Stimulated activated CD4-positive, alpha-beta T cell treated with anti-CD3 and anti-CD28 coated beads, Interleukin-1b, Interleukin-23, amount 100 ng/mL, for 1 hour (primary cell): ENCODE results near the gene MYPN.
"Not testable (repeated sequence)": the region's sequence is repeated elsewhere in the genome, so short reads cannot be mapped to it uniquely, and the experiment has no call there.

ENCODE experiments used
- DNase-seq, 2 donors: peaks; one replicate each; pipeline ENCODE4 v3.0.0-alpha.2; 2020; ENCODE audit warnings: low read depth in 2 of 2

The MYPN gene, protein sequence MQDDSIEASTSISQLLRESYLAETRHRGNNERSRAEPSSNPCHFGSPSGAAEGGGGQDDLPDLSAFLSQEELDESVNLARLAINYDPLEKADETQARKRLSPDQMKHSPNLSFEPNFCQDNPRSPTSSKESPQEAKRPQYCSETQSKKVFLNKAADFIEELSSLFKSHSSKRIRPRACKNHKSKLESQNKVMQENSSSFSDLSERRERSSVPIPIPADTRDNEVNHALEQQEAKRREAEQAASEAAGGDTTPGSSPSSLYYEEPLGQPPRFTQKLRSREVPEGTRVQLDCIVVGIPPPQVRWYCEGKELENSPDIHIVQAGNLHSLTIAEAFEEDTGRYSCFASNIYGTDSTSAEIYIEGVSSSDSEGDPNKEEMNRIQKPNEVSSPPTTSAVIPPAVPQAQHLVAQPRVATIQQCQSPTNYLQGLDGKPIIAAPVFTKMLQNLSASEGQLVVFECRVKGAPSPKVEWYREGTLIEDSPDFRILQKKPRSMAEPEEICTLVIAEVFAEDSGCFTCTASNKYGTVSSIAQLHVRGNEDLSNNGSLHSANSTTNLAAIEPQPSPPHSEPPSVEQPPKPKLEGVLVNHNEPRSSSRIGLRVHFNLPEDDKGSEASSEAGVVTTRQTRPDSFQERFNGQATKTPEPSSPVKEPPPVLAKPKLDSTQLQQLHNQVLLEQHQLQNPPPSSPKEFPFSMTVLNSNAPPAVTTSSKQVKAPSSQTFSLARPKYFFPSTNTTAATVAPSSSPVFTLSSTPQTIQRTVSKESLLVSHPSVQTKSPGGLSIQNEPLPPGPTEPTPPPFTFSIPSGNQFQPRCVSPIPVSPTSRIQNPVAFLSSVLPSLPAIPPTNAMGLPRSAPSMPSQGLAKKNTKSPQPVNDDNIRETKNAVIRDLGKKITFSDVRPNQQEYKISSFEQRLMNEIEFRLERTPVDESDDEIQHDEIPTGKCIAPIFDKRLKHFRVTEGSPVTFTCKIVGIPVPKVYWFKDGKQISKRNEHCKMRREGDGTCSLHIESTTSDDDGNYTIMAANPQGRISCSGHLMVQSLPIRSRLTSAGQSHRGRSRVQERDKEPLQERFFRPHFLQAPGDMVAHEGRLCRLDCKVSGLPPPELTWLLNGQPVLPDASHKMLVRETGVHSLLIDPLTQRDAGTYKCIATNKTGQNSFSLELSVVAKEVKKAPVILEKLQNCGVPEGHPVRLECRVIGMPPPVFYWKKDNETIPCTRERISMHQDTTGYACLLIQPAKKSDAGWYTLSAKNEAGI (N-terminal part only)

GRCh38 chr10:68109331-68109730, at the start of gene MYPN:
MYPN (plus strand) TSS chr10:68109488; CDS start chr10:68121439, 11,951 bp downstream.
- DNase-seq: no peak

- no peak for DNase-seq
Observed at GRCh38 chr10:68067029-68067428, 42.3 kb upstream of the MYPN start.

GRCh38 chr10:68067508-68067907, 41.8 kb upstream of the MYPN start:
- no peak for DNase-seq

GRCh38 chr10:68073631-68074030, 35.7 kb upstream of the MYPN start:
- DNase-seq: no peak

DNA sequence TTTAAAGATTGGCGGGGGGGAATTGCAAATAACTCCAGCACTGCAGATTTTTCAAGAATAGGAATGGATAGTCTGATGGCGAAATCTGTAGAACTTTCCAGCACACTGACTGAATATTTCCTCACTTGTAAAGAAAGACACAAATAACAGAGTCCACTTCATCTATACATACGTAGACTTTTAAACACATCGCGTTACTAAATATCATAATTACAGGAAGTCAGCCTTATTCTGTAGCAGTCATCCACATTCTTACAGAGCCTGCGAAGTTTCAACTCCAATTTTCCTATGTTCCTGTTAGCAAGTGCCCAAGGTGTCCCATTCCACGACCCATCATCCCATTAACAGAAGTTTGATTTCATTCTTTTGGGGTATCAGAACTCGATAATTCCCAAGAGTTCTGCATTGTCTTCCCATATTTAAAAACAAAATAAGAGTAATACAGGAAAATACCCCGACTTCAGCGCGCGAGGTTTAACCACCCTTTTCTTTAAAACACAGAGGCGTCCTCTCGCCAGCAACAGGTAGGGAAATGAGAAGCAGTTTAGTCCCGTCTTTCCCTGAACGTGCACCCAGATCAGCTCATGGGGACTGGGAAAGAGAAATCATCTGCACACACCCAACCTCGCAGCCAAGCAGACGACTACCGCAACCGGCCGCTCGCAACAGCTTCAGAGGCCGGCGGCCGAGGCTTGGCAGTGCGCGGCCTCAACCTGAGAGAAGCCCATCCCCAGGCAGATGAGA, 35.1 kb upstream of the MYPN start:
- DNase-seq: no peak

DNA sequence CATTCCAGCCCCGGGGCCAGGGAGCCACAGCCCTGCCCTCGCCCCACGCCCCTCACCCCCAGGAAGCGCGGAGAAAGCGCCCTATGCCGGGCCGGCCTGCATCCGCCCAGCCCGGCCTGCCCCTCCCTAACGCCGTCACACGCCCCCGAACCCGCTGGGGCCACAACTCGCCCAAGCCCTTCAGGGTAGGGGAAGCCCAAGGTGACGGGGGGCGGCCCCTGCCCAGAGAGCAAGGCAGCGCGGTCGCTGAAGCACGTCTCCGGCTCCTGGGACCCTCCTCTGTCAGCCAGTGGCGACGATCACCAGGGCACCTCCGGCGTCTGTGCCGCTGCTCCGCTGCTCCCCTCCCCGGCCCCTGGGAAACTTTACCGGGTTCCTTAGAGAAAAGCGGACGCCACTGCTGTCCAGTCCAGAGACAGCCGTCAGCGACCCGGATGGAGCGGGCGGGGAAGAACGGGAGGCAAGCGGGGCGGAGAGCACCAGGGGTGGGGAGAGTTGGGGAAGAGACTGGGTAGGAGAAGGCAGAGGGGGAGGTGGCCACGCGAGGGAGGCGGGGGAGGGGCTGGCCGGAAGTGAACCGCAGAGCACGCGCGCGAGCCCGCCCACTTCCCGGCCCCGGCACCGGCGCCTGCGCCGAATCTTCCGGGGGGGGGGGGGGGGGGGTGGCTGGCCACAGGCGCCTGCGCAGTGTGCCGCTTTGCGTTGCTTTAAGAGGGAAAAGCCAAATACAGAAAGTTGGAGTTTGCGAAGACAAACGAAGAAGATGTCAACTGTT, 34.3 kb upstream of the MYPN start, which contains the start of gene HERC4:
Gene HERC4, minus strand, starts transcription at position 509 of the 775 bp plus-strand sequence. CDS start 2,175 bp downstream, outside the sequence.
- DNase-seq: peak; percentile 80 to 83

DNA sequence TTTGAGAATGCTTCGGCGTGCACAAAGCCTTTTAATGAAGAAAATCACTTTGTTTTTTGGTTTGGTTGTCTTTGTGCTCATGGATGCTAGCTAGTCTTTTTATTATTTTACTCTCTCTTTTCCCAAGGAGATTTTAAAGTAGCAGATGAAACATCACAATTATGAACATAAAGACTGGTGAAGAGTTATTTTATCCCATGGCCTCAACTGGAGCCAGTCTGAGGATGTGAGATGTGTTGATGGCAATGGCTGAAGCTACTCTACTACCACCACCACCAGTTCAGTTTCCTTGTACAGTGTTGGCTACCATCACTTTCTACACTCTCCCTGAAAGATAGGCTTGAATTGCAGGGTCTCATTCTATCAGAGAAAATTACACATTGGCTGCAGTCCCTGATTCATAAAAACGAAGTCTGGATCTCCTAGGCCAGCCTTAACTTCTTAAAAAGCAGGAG, 33.7 kb upstream of the MYPN start:
- no peak for DNase-seq

DNA sequence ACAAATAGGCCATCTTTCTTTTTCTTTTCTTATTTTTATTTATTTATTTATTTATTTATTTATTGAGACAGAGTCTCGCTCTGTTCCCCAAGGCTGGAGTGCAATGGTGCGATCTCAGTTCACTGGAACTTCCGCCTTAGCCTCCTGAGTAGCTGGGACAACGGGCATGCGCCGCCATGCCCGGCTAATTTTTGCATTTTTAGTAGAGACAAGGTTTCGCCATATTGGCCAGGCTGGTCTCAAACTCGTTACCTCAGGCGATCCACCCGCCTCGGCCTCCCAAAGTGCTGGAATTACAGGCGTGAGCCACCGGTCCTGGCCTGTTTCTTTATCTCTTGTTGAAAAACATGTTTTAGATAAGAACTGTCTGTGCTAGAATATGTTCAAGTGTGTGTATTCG, 33.2 kb upstream of the MYPN start:
- not testable (repeated sequence) for DNase-seq

DNA sequence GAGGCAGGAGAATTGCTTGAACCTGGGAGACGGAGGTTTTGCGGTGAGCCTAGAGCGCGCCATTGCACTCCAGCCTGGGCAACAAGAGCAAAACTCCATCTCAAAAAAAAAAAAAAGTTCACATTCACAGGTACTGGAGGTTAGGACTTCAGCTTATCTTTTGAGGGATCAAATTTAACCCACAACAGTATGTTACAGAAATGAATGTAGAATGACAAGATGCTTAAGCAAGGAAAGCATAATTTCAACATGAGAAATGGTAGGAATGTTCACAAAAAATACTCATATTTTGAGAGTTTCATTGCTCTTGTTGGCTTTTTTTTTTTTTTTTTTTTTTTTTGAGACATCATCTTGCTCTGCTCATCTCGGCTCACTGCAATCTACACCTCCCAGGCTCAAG, 32.3 kb upstream of the MYPN start:
- DNase-seq: no peak

GRCh38 chr10:68079434-68079833, 29.9 kb upstream of the MYPN start:
- DNase-seq: no peak

GRCh38 chr10:68080853-68081431, 28.3 kb upstream of the MYPN start:
- DNase-seq: no peak

DNA sequence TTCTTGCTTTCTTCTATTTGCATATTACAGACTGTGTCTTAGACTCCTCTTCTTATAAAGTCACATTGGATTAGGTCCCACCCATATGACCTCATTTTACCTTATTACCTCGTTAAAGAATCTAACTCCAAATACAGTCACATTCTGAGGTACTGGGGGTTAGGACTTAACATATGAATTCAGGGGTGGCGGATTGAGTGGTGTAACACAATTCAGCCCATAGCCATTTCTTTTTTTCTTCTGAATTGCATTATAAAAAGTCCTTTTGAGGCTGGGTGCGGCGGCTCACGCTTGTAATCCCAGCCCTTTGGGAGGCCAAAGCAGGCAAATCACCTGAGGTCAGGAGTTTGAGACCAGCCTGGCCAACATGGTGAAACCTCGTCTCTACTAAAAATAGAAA, 27.4 kb upstream of the MYPN start:
- no peak for DNase-seq

GRCh38 chr10:68082872-68083271, 26.4 kb upstream of the MYPN start:
- DNase-seq: no peak

DNA sequence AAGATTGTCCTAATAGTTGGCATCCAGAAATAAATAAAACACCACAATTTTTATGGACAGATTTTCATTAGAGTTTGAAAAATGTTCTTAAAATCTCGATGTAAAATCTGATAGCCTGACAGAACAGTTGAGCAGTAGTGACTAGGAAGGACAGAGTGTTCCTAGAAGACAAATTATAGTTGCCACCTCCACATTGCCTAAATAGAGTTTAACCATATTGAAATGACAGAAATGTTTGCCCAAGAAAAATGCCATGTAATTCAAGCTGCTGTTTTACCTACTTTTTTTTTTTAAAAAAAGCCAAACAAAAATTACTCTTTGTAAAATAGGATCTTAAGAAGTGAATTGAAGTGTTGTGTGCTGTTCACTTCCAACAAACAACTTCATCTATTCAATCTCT, 25.3 kb upstream of the MYPN start:
- no peak for DNase-seq

GRCh38 chr10:68084469-68084868, 24.8 kb upstream of the MYPN start:
- no peak for DNase-seq

DNA sequence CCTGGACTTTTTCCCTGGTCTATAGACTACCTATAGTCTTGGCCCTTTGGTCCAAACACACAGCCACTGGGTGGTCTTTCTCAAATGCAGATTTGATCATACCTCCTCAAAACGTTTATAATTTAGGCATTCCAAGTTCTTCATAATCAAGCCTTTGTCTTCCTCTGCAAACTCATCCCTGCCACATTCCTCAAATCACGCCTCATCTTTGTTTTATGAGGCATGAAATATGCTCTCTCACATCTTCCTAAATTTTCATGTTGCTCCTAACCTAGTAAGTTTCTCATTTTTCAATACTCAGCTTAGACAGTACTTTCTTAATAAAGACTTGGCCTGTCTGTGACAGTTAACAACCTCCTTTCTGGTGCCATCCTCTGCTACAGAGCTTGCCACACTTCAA, 23.3 kb upstream of the MYPN start:
- no peak for DNase-seq

GRCh38 chr10:68086910-68087684, 22.2 kb upstream of the MYPN start:
- no peak for DNase-seq

DNA sequence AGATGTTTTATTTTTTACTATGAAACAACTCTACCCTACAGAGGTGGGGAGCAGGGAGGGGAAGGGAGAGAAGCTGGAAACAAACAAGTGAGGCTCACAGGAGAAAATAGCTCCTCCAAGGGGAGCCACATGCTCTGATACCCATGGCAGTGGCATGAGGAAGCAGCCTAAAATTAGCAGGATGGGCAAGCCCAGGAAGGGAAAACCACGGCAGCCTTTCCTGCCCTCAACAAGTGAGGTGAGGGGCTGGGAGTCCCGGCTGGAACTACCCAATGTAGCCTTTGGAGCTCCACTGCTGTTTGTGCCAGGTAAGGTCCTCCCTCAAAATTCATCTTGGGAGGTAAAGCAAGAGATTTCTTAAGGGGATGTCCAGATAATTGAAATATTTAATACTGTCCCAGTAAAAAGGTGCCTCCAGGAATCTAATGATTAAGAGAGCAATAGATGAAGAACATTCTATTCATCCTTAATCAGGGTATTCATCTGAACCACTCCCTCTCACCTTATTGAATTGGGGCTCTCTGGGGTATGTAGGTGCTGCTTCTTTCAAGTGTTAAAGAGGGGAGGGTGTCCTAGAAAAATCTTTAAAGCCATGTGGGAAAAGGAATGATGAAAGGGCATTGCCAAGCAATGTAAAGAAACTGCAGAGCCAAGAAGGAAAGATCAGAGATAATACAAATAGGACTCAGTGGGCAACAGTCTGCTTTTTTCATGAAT, 21.4 kb upstream of the MYPN start:
- DNase-seq: no peak

GRCh38 chr10:68088740-68089139, 20.5 kb upstream of the MYPN start:
- DNase-seq: no peak
